ENCODE results near the gene IL4R. TPM values are rescaled to one million over a fixed set of nuclear protein-coding genes. Genes with fewer than 3 reads are reported as not detected.
"Not testable (repeated sequence)": the region's sequence is repeated elsewhere in the genome, so short reads cannot be mapped to it uniquely, and the experiment has no call there.

Gene IL4R
- total RNA-seq, 1 experiment from 2014 or later = 25.1 TPM

- Histone ChIP-seq H3K79me2 (ENCODE audit: low read length) (peaks cover 2% of the 10 kb centered on the region), H3K9me3 (ENCODE audit: low read length) (no peaks in the 10 kb centered on the region), H2AFZ (ENCODE audit: low read length) (no peak overlapping the region), H3K4me2 (ENCODE audit: low read length) (0 out of 2 replicates have a peak overlapping the region, but pooled peaks have one; percentile 12), H3K9ac (ENCODE audit: low read length) (no peak overlapping the region), H4K20me1 (ENCODE audit: low read length) (no peaks in the 10 kb centered on the region), H3K4me1 (ENCODE audit: insufficient read depth, low read length) (peaks cover 14% of the 10 kb centered on the region), H3K4me3 (ENCODE audit: low read length) (no peak overlapping the region), H3K27ac (ENCODE audit: low read length) (peak overlapping the region; percentile 37; the same call in 1 of the 2 replicates), H3K9me2 (replicated peaks; ENCODE audit: low read length) (no peaks in the 10 kb centered on the region), H3K36me3 (ENCODE audit: low read depth, low read length) (no peaks in the 10 kb centered on the region), H3F3A (ENCODE audit: low read length, unreplicated experiment) (no peaks in the 10 kb centered on the region), H3K27me3 (ENCODE audit: low read length) (no peaks in the 10 kb centered on the region)
- TF ChIP-seq EZH2 (IDR thresholded peaks at IDR 0.05; ENCODE audit: low read length, unreplicated experiment) (no peak), EZH2phosphoT487 (IDR thresholded peaks at IDR 0.05; ENCODE audit: borderline replicate concordance, low read length) (no peak)
- POLR2A ChIA-PET (ENCODE audit: unreplicated experiment) = no interaction called here
- intact Hi-C loops (cut with micrococcal nuclease) = no loop called here
- ATAC-seq (no peak), DNase-seq (no peak)
- CTCF ChIA-PET = no interaction called here
- BruUV-seq (replicated peaks) = no TSS peak
These were observed 40.5 kb upstream of the IL4R start for GRCh38 chr16:27273330-27273669.

GRCh38 chr16:27273670-27274423 is 39.9 kb upstream of the IL4R start:
- peak; percentile 52 for DNase-seq

GRCh38 chr16:27274424-27274874 is 39.3 kb upstream of the IL4R start:
- H3K79me2 ChIP-seq (ENCODE audit: low read length); H2AFZ ChIP-seq (ENCODE audit: low read length); H3K9me3 ChIP-seq (ENCODE audit: low read length); H3K27ac ChIP-seq (ENCODE audit: low read length); CTCF ChIA-PET; H4K20me1 ChIP-seq (ENCODE audit: low read length); ATAC-seq; H3K4me1 ChIP-seq (ENCODE audit: insufficient read depth, low read length); H3K4me2 ChIP-seq (ENCODE audit: low read length); H3K36me3 ChIP-seq (ENCODE audit: low read depth, low read length); H3K4me3 ChIP-seq (ENCODE audit: low read length); intact Hi-C loops (cut with micrococcal nuclease); BruUV-seq (replicated peaks); H3K27me3 ChIP-seq (ENCODE audit: low read length); H3F3A ChIP-seq (ENCODE audit: low read length, unreplicated experiment); H3K9ac ChIP-seq (ENCODE audit: low read length); H3K9me2 ChIP-seq (replicated peaks; ENCODE audit: low read length); DNase-seq; POLR2A ChIA-PET (ENCODE audit: unreplicated experiment): not testable (repeated sequence)

More at GRCh38 chr16:27273670-27274423, 39.9 kb upstream of the IL4R start:
- Histone ChIP-seq H4K20me1 (ENCODE audit: low read length) (no peaks in the 10 kb centered on the region), H3K4me2 (ENCODE audit: low read length) (0 out of 2 replicates have a peak overlapping the region, but pooled peaks have one; percentile 12), H3K79me2 (ENCODE audit: low read length) (no peaks in the 10 kb centered on the region), H3F3A (ENCODE audit: low read length, unreplicated experiment) (no peaks in the 10 kb centered on the region), H3K27ac (ENCODE audit: low read length) (peak overlapping the region; percentile 37; the same call in 1 of the 2 replicates), H3K27me3 (ENCODE audit: low read length) (no peaks in the 10 kb centered on the region), H3K4me3 (ENCODE audit: low read length) (no peak overlapping the region), H2AFZ (ENCODE audit: low read length) (peak overlapping the region; percentile 48), H3K9me3 (ENCODE audit: low read length) (no peaks in the 10 kb centered on the region), H3K9ac (ENCODE audit: low read length) (no peak overlapping the region), H3K4me1 (ENCODE audit: insufficient read depth, low read length) (peaks cover 13% of the 10 kb centered on the region), H3K9me2 (replicated peaks; ENCODE audit: low read length) (no peaks in the 10 kb centered on the region), H3K36me3 (ENCODE audit: low read depth, low read length) (no peaks in the 10 kb centered on the region)
- ATAC-seq = no peak; the same call in 1 of the 2 replicates
- intact Hi-C loops (cut with micrococcal nuclease) = no loop called here
- CTCF ChIA-PET = no interaction called here
- no TSS peak for BruUV-seq (replicated peaks)
- no peak for TF ChIP-seq CTCF (conservative IDR thresholded peaks at IDR 0.05; ENCODE audit: low read depth, low read length)
- no peak for TF ChIP-seq EZH2phosphoT487 (IDR thresholded peaks at IDR 0.05; ENCODE audit: borderline replicate concordance, low read length)
- TF ChIP-seq EZH2 (IDR thresholded peaks at IDR 0.05; ENCODE audit: low read length, unreplicated experiment) = no peak
- POLR2A ChIA-PET (ENCODE audit: unreplicated experiment) = no interaction called here

Measured in PC-3 (cell line).